Osteoblast (primary cell): ENCODE measurements around the gene ZMYND11. TPM values are rescaled to one million over a fixed set of nuclear protein-coding genes. Genes with fewer than 3 reads are reported as not detected.
A peak's percentile ranks its signal among the peaks of the same experiment; 100 is the strongest.

ENCODE experiments used
- DNase-seq: peaks from one replicate; pipeline ENCODE4 v3.0.0; 2011; ENCODE audit warnings: low spot score, mixed read lengths; ENCODE audit not compliant: insufficient read length; ENCODE audit errors: missing footprints
- H2AFZ ChIP-seq: 2 replicates; pipeline ENCODE4 v1.6.0; 2011; ENCODE audit warnings: mild to moderate bottlenecking, low read length
- H3K27ac ChIP-seq: 2 replicates; pipeline ENCODE4 v1.5.1; 2011; ENCODE audit warnings: mild to moderate bottlenecking, low read depth, low read length, moderate library complexity
- H3K27me3 ChIP-seq: 2 replicates; pipeline ENCODE4 v1.6.0; 2012; ENCODE audit warnings: mild to moderate bottlenecking, control low read depth, inconsistent platforms, low read length, moderate library complexity; ENCODE audit not compliant: insufficient read depth
- H3K36me3 ChIP-seq: 2 replicates; pipeline ENCODE4 v1.5.1; 2011; ENCODE audit warnings: mild to moderate bottlenecking, low read length, control low read depth, moderate library complexity; ENCODE audit not compliant: insufficient read depth
- H3K4me1 ChIP-seq: 2 replicates; pipeline ENCODE4 v1.5.1; 2011; ENCODE audit warnings: mild to moderate bottlenecking, low read length, control low read depth, moderate library complexity; ENCODE audit not compliant: insufficient read depth
- H3K4me2 ChIP-seq: 2 replicates; pipeline ENCODE4 v1.6.0; 2011; ENCODE audit warnings: mild to moderate bottlenecking, low read length; ENCODE audit not compliant: insufficient read depth
- H3K4me3 ChIP-seq: fragments of 200-600 bp; sonication (generic); 3 replicates; pipeline ENCODE4 v1.5.1; 2012; ENCODE audit warnings: mild to moderate bottlenecking, low read length, inconsistent platforms; ENCODE audit not compliant: insufficient read depth
- H3K79me2 ChIP-seq: 2 replicates; pipeline ENCODE4 v1.6.0; 2012; ENCODE audit warnings: mild to moderate bottlenecking, low read length, control low read depth, inconsistent platforms; ENCODE audit not compliant: insufficient read depth
- H3K9me3 ChIP-seq: 2 replicates; pipeline ENCODE4 v1.5.1; 2011; ENCODE audit warnings: low read depth, low read length, control low read depth
- H4K20me1 ChIP-seq: 2 replicates; pipeline ENCODE4 v1.6.0; 2012; ENCODE audit warnings: mild to moderate bottlenecking, low read length, control low read depth; ENCODE audit not compliant: insufficient read depth
- total RNA-seq: library from RNA; depleted of rRNA; stranded (reverse); fragments of >200 nt; gene quantifications from 2 replicates; pipeline ENCODE4 v1.2.3, GENCODE V29; 2012
- TF ChIP-seq, protein P1 (sequence below): IDR thresholded peaks from 2 replicates; pipeline ENCODE4 v1.5.1; 2011; ENCODE audit warnings: mild to moderate bottlenecking, low read depth, low read length, moderate library complexity; ENCODE audit errors: extremely low read depth

Gene ZMYND11
- total RNA-seq, 1 donor, result 56.5 TPM

DNA sequence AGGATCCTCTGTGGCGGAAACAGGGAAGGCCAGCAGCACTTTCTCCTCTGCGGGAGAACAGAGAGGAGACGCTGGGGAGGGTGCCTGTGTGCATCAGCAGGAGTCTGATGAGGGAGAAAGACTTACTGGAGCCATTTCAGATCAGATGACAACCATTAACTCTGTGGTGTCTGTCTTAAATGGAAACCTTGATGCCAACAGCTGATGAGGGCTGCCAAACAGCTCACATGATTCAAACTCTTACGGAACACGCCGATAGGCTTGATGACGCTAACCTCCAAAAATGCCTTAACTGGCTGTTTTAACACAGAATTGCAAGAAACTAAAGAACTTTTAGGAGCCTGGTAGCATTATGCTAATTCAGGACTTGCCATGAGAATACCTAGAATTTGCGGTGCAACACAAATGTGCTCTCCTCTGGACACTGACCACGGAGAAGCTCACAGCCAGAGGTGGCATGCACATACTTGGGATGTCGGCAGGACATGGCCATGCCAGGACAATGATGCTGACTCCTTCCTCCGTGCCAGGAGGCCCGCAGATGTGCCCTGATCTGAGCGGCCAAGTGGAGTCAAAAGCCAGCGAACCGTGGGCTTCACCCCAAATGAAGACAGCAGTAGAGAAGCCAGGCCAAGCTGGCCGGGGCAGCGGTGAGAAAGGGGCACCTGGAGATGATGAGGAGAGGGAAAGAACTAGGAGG lies 154.9 kb downstream of the ZMYND11 start:
- DNase-seq, result peak; percentile 85
- no peaks in the 10 kb centered on the region for H3K27me3 ChIP-seq
- H4K20me1 ChIP-seq, result peaks cover 5% of the 10 kb centered on the region
- H3K27ac ChIP-seq, result no peak overlapping the region
- H3K36me3 ChIP-seq, result peaks cover 28% of the 10 kb centered on the region
- H3K4me1 ChIP-seq, result peaks cover 9% of the 10 kb centered on the region
- H3K4me3 ChIP-seq, result no peak overlapping the region
- no peak overlapping the region for H2AFZ ChIP-seq
- TF ChIP-seq, protein P1, sequence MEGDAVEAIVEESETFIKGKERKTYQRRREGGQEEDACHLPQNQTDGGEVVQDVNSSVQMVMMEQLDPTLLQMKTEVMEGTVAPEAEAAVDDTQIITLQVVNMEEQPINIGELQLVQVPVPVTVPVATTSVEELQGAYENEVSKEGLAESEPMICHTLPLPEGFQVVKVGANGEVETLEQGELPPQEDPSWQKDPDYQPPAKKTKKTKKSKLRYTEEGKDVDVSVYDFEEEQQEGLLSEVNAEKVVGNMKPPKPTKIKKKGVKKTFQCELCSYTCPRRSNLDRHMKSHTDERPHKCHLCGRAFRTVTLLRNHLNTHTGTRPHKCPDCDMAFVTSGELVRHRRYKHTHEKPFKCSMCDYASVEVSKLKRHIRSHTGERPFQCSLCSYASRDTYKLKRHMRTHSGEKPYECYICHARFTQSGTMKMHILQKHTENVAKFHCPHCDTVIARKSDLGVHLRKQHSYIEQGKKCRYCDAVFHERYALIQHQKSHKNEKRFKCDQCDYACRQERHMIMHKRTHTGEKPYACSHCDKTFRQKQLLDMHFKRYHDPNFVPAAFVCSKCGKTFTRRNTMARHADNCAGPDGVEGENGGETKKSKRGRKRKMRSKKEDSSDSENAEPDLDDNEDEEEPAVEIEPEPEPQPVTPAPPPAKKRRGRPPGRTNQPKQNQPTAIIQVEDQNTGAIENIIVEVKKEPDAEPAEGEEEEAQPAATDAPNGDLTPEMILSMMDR, result no peak
- H3K79me2 ChIP-seq, result no peaks in the 10 kb centered on the region
- H3K4me2 ChIP-seq, result no peak overlapping the region
- no peaks in the 10 kb centered on the region for H3K9me3 ChIP-seq

DNA sequence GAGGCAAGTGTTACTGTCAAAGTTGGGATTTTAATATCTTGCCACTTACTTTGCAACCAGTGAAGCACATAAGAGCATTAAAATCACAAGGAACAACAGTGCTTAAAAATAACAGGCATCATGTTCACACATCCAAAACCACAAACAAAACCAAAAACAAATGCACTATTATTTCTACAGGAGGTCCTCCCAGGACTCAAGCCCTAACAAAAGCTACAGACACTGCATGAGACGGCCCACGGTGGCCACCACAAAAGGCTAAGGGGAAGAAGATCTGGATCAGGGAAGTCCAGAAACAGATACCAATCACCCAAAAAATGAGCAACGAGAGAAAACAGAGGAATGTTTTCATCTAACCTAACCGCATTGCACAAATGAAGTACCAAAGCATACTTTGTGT lies 158.4 kb downstream of the ZMYND11 start:
- TF ChIP-seq, protein P1, result no peak
- no peak for DNase-seq
- Histone ChIP-seq H3K9me3 (no peaks in the 10 kb centered on the region), H3K79me2 (no peaks in the 10 kb centered on the region), H3K4me3 (no peak overlapping the region), H3K36me3 (peaks cover 7% of the 10 kb centered on the region), H3K27ac (no peak overlapping the region), H3K4me1 (peaks cover 10% of the 10 kb centered on the region), H4K20me1 (peaks cover 5% of the 10 kb centered on the region), H2AFZ (no peak overlapping the region), H3K4me2 (no peak overlapping the region), H3K27me3 (no peaks in the 10 kb centered on the region)

- Histone ChIP-seq H4K20me1 (peaks cover 5% of the 10 kb centered on the region), H3K4me2 (peak overlapping the region; percentile 66), H3K9me3 (no peaks in the 10 kb centered on the region), H3K27ac (peak overlapping the region; percentile 69), H3K4me3 (no peak overlapping the region), H3K79me2 (no peaks in the 10 kb centered on the region), H3K4me1 (peaks cover 10% of the 10 kb centered on the region), H3K27me3 (no peaks in the 10 kb centered on the region), H3K36me3 (peaks cover 4% of the 10 kb centered on the region), H2AFZ (no peak overlapping the region)
- DNase-seq, result peak; percentile 80
- TF ChIP-seq, protein P1, result no peak
Measured at GRCh38 chr10:297567-297966, 162.3 kb downstream of the ZMYND11 start.

- Histone ChIP-seq H3K27ac (peak overlapping the region; percentile 69), H3K79me2 (no peaks in the 10 kb centered on the region)
Measured at GRCh38 chr10:298033-298432, 162.8 kb downstream of the ZMYND11 start.

More at GRCh38 chr10:298033-298432, 162.8 kb downstream of the ZMYND11 start:
- Histone ChIP-seq H3K9me3 (no peaks in the 10 kb centered on the region), H3K4me2 (peak overlapping the region; percentile 66), H3K4me3 (no peak overlapping the region), H3K4me1 (peaks cover 10% of the 10 kb centered on the region), H2AFZ (no peak overlapping the region), H3K36me3 (peaks cover 4% of the 10 kb centered on the region), H4K20me1 (peaks cover under 1% of the 10 kb centered on the region), H3K27me3 (no peaks in the 10 kb centered on the region)
- no peak for DNase-seq
- TF ChIP-seq, protein P1, result no peak
